NCI-H526 treated with DMSO at 0.1 percent for 48 hours (cell line): ENCODE data around the gene DIS3L.
A peak's percentile ranks its signal among the peaks of the same experiment; 100 is the strongest.
"Not testable (repeated sequence)": the region's sequence is repeated elsewhere in the genome, so short reads cannot be mapped to it uniquely, and the experiment has no call there.

Source experiments
- DNase-seq: peaks from one replicate; lab custom pipeline; 2025; lab: John Stamatoyannopoulos, UW

DIS3L gene

GRCh38 chr15:66278056-66278455 lies 15.3 kb upstream of the DIS3L start:
- no peak for DNase-seq

- no peak for DNase-seq
Measured at GRCh38 chr15:66278671-66279070, 14.7 kb upstream of the DIS3L start.

- no peak for DNase-seq
Measured at GRCh38 chr15:66284271-66284670, 9.1 kb upstream of the DIS3L start.

- DNase-seq: no peak
Measured at GRCh38 chr15:66285533-66286280, 7.7 kb upstream of the DIS3L start.

GRCh38 chr15:66287461-66288057 lies 5.8 kb upstream of the DIS3L start:
- DNase-seq: no peak

GRCh38 chr15:66288093-66288492 lies 5.3 kb upstream of the DIS3L start:
- DNase-seq: no peak

GRCh38 chr15:66288551-66289185 lies 4.7 kb upstream of the DIS3L start:
- no peak for DNase-seq

GRCh38 chr15:66290007-66290406 lies 3.4 kb upstream of the DIS3L start:
- peak; percentile 2 for DNase-seq

GRCh38 chr15:66290518-66290917 lies 2.9 kb upstream of the DIS3L start:
- no peak for DNase-seq

GRCh38 chr15:66291816-66292570 lies 1.4 kb upstream of the DIS3L start:
- peak; percentile 3 for DNase-seq

GRCh38 chr15:66292571-66293418 lies 573 bp upstream of the DIS3L start:
- no peak for DNase-seq

- DNase-seq: peak; percentile 52
Measured at GRCh38 chr15:66294157-66294931, 976 bp downstream of the DIS3L start.

- peak; percentile 52 for DNase-seq
Measured at GRCh38 chr15:66294932-66295235, 1.5 kb downstream of the DIS3L start.

- no peak for DNase-seq
Measured at GRCh38 chr15:66296186-66296585, 2.8 kb downstream of the DIS3L start.

GRCh38 chr15:66298803-66299251 lies 5.5 kb downstream of the DIS3L start:
- no peak for DNase-seq

- no peak for DNase-seq
Measured at GRCh38 chr15:66302489-66303278, 9.3 kb downstream of the DIS3L start.

GRCh38 chr15:66304425-66304824 lies 11.1 kb downstream of the DIS3L start:
- DNase-seq: not testable (repeated sequence)

- DNase-seq: no peak
Measured at GRCh38 chr15:66306381-66306780, 13.0 kb downstream of the DIS3L start.

GRCh38 chr15:66308531-66308930 lies 15.2 kb downstream of the DIS3L start:
- DNase-seq: no peak

GRCh38 chr15:66309828-66310227 lies 16.5 kb downstream of the DIS3L start:
- DNase-seq: no peak
